WTC11 (cell line): ENCODE results near the gene CTTN. TPM values are rescaled to one million over a fixed set of nuclear protein-coding genes. Genes with fewer than 3 reads are reported as not detected.

Experiments used
- ATAC-seq: fragments of 200-7000 bp; cut with Tn5 transposase; 2 replicates; pipeline ENCODE4 v1.10.0; 2021; ENCODE audit warnings: mild to moderate bottlenecking, moderate library complexity
- CTCF ChIA-PET: fragments of 300-600 bp; sonication (Branson Sonifier 250); formaldehyde crosslinking; loops from one replicate; lab custom pipeline; 2021; ENCODE audit warnings: antibody characterized with exemption; lab: Charles Lee
- POLR2A ChIA-PET: fragments of 350-600 bp; sonication (Branson Sonifier 250); formaldehyde crosslinking; loops from one replicate; lab custom pipeline; 2021; ENCODE audit warnings: antibody characterized with exemption; lab: Charles Lee
- DNase-seq: peaks from one replicate; pipeline ENCODE4 v3.0.0; 2021; ENCODE audit warnings: low spot score
- H3K27ac Mint-ChIP-seq: 2 replicates; pipeline ENCODE4 v1.8.0; 2021; ENCODE audit warnings: mixed read lengths
- H3K27me3 Mint-ChIP-seq: 2 replicates; pipeline ENCODE4 v1.8.0; 2021; ENCODE audit warnings: low read depth, mild to moderate bottlenecking, moderate library complexity, mixed read lengths
- H3K36me3 Mint-ChIP-seq: 2 replicates; pipeline ENCODE4 v1.8.0; 2021; ENCODE audit warnings: mixed read lengths
- H3K4me1 Mint-ChIP-seq: 2 replicates; pipeline ENCODE4 v1.8.0; 2022; ENCODE audit warnings: mixed read lengths
- H3K4me3 Mint-ChIP-seq: 2 replicates; pipeline ENCODE4 v1.8.0; 2021; ENCODE audit warnings: mild to moderate bottlenecking, moderate library complexity, mixed read lengths
- H3K9me3 Mint-ChIP-seq: 2 replicates; pipeline ENCODE4 v1.8.0; 2021; ENCODE audit warnings: mixed read lengths
- AR ChIP-seq: fragments of 250-450 bp; sonication (Bioruptor Pico); IDR thresholded peaks from 2 replicates; pipeline ENCODE4 v1.9.0; 2021; ENCODE audit warnings: mild to moderate bottlenecking
- CBFB ChIP-seq: sonication (generic); formaldehyde crosslinking; IDR thresholded peaks from 2 replicates; pipeline ENCODE4 v1.8.1; 2022; ENCODE audit warnings: mild to moderate bottlenecking, low read depth, missing genetic modification reagents
- E2F4 ChIP-seq: sonication (generic); formaldehyde crosslinking; IDR thresholded peaks from 2 replicates; pipeline ENCODE4 v1.8.1; 2022; ENCODE audit warnings: low read depth, mild to moderate bottlenecking, moderate library complexity, missing genetic modification reagents, borderline replicate concordance
- FOXK1 ChIP-seq: sonication (generic); formaldehyde crosslinking; IDR thresholded peaks from 2 replicates; pipeline ENCODE4 v1.8.0; 2022; ENCODE audit warnings: mild to moderate bottlenecking, moderate library complexity, missing genetic modification reagents
- FOXP1 ChIP-seq: sonication (generic); formaldehyde crosslinking; IDR thresholded peaks from 2 replicates; pipeline ENCODE4 v1.8.0; 2022; ENCODE audit warnings: missing genetic modification reagents, mild to moderate bottlenecking, moderate library complexity, borderline replicate concordance
- HMGXB4 ChIP-seq: sonication (generic); formaldehyde crosslinking; IDR thresholded peaks from 2 replicates; pipeline ENCODE4 v1.8.1; 2023; ENCODE audit warnings: mild to moderate bottlenecking, moderate library complexity, missing genetic modification reagents
- IRF2 ChIP-seq: sonication (generic); formaldehyde crosslinking; IDR thresholded peaks from 2 replicates; pipeline ENCODE4 v1.8.0; 2022; ENCODE audit warnings: low read depth, missing genetic modification reagents, borderline replicate concordance
- JAZF1 ChIP-seq: fragments of 250-450 bp; sonication (Bioruptor Pico); IDR thresholded peaks from 2 replicates; pipeline ENCODE4 v1.9.0; 2021; ENCODE audit warnings: moderate library complexity, mild to moderate bottlenecking, inconsistent platforms
- MXD4 ChIP-seq: fragments of 250-450 bp; sonication (Bioruptor Pico); IDR thresholded peaks from 2 replicates; pipeline ENCODE4 v1.8.0; 2021; ENCODE audit warnings: mild to moderate bottlenecking, moderate library complexity, borderline replicate concordance
- NR1H2 ChIP-seq: sonication (generic); formaldehyde crosslinking; IDR thresholded peaks from 2 replicates; pipeline ENCODE4 v1.9.0; 2021; ENCODE audit warnings: mild to moderate bottlenecking, moderate library complexity, missing genetic modification reagents
- NR2C2 ChIP-seq: sonication (generic); formaldehyde crosslinking; IDR thresholded peaks from 2 replicates; pipeline ENCODE4 v1.8.0; 2022; ENCODE audit warnings: mild to moderate bottlenecking, missing genetic modification reagents
- NR3C1 ChIP-seq: sonication (generic); formaldehyde crosslinking; conservative IDR thresholded peaks from 2 replicates; pipeline ENCODE4 v1.8.1; 2023; ENCODE audit warnings: low read depth, mild to moderate bottlenecking, missing genetic modification reagents
- PRDM15 ChIP-seq: sonication (generic); formaldehyde crosslinking; IDR thresholded peaks from 2 replicates; pipeline ENCODE4 v1.8.0; 2022; ENCODE audit warnings: missing genetic modification reagents
- SMAD3 ChIP-seq: sonication (generic); formaldehyde crosslinking; IDR thresholded peaks from 2 replicates; pipeline ENCODE4 v1.8.0; 2022; ENCODE audit warnings: missing genetic modification reagents, mild to moderate bottlenecking, borderline replicate concordance
- SOX15 ChIP-seq: fragments of 250-450 bp; sonication (Bioruptor Pico); IDR thresholded peaks from 2 replicates; pipeline ENCODE4 v1.9.0; 2021; ENCODE audit warnings: mild to moderate bottlenecking
- TP53 ChIP-seq: sonication (generic); formaldehyde crosslinking; IDR thresholded peaks from 2 replicates; pipeline ENCODE4 v1.8.1; 2023; ENCODE audit warnings: mild to moderate bottlenecking, missing genetic modification reagents
- ZNF121 ChIP-seq: sonication (generic); formaldehyde crosslinking; IDR thresholded peaks from 2 replicates; pipeline ENCODE4 v1.8.0; 2023; ENCODE audit warnings: missing genetic modification reagents
- ZNF219 ChIP-seq: sonication (generic); formaldehyde crosslinking; IDR thresholded peaks from 2 replicates; pipeline ENCODE4 v1.8.0; 2023; ENCODE audit warnings: missing genetic modification reagents, mild to moderate bottlenecking, borderline replicate concordance
- total RNA-seq: library from RNA; stranded (reverse); gene quantifications from 3 replicates; pipeline ENCODE4 v1.2.3, GENCODE V29; 2021
- TF ChIP-seq, protein P1 (sequence below): sonication (generic); formaldehyde crosslinking; IDR thresholded peaks from 2 replicates; pipeline ENCODE4 v1.8.1; 2022; ENCODE audit warnings: mild to moderate bottlenecking, moderate library complexity, missing genetic modification reagents
- TF ChIP-seq, protein P2 (sequence below): sonication (generic); formaldehyde crosslinking; IDR thresholded peaks from 2 replicates; pipeline ENCODE4 v1.8.0; 2022; ENCODE audit warnings: mild to moderate bottlenecking, missing genetic modification reagents
- TF ChIP-seq, protein P3 (sequence below): fragments of 200-600 bp; IDR thresholded peaks from 2 replicates; pipeline ENCODE4 v1.8.0; 2022; ENCODE audit warnings: antibody characterized with exemption

The CTTN gene
- total RNA-seq, 1 experiment from 2014 or later = 281 TPM

- TF ChIP-seq HMGXB4 (CRISPR knock-in tag) (no peak), MXD4 (no peak), ZNF121 (CRISPR knock-in tag) (no peak), FOXK1 (CRISPR knock-in tag) (no peak), NR1H2 (CRISPR knock-in tag) (no peak)
- TF ChIP-seq, protein P1, sequence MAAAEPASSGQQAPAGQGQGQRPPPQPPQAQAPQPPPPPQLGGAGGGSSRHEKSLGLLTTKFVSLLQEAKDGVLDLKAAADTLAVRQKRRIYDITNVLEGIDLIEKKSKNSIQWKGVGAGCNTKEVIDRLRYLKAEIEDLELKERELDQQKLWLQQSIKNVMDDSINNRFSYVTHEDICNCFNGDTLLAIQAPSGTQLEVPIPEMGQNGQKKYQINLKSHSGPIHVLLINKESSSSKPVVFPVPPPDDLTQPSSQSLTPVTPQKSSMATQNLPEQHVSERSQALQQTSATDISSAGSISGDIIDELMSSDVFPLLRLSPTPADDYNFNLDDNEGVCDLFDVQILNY = no peak
Measured at GRCh38 chr11:70434813-70435278, 36.5 kb downstream of the CTTN start (continued).

GRCh38 chr11:70435361-70435760, 37.0 kb downstream of the CTTN start:
- Mint-ChIP-seq H3K27me3 (no peaks in the 10 kb centered on the region; the same call in 1 of the 2 replicates), H3K4me3 (no peak overlapping the region), H3K27ac (no peak overlapping the region), H3K9me3 (peaks cover 3% of the 10 kb centered on the region; the same call in 1 of the 2 replicates), H3K4me1 (peaks cover 8% of the 10 kb centered on the region), H3K36me3 (peaks cover 76% of the 10 kb centered on the region)
- TF ChIP-seq E2F4 (CRISPR knock-in tag) (no peak), PRDM15 (CRISPR knock-in tag) (no peak), TP53 (CRISPR knock-in tag) (no peak), FOXP1 (CRISPR knock-in tag) (no peak), SMAD3 (CRISPR knock-in tag) (no peak)
- TF ChIP-seq, protein P2, sequence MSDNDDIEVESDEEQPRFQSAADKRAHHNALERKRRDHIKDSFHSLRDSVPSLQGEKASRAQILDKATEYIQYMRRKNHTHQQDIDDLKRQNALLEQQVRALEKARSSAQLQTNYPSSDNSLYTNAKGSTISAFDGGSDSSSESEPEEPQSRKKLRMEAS (CRISPR knock-in tag) = no peak
- ChIA-PET CTCF (no interaction called here), POLR2A (no interaction called here)
- ATAC-seq = no peak
- DNase-seq = no peak

- no peak for ATAC-seq
- ChIA-PET CTCF (no interaction called here), POLR2A (no interaction called here)
- Mint-ChIP-seq H3K36me3 (peaks cover 70% of the 10 kb centered on the region), H3K4me1 (peaks cover 10% of the 10 kb centered on the region), H3K9me3 (peaks cover 3% of the 10 kb centered on the region; the same call in 1 of the 2 replicates), H3K4me3 (no peak overlapping the region), H3K27me3 (no peaks in the 10 kb centered on the region; the same call in 1 of the 2 replicates), H3K27ac (peak overlapping the region; percentile 79; the same call in 1 of the 2 replicates)
- no peak for DNase-seq
- TF ChIP-seq SOX15 (CRISPR knock-in tag) (no peak), AR (CRISPR knock-in tag) (no peak), NR2C2 (CRISPR knock-in tag) (no peak), ZNF121 (CRISPR knock-in tag) (no peak), JAZF1 (CRISPR knock-in tag) (no peak), CBFB (CRISPR knock-in tag) (no peak), NR3C1 (CRISPR knock-in tag) (no peak), IRF2 (CRISPR knock-in tag) (no peak), ZNF219 (CRISPR knock-in tag) (no peak)
- TF ChIP-seq, protein P3, sequence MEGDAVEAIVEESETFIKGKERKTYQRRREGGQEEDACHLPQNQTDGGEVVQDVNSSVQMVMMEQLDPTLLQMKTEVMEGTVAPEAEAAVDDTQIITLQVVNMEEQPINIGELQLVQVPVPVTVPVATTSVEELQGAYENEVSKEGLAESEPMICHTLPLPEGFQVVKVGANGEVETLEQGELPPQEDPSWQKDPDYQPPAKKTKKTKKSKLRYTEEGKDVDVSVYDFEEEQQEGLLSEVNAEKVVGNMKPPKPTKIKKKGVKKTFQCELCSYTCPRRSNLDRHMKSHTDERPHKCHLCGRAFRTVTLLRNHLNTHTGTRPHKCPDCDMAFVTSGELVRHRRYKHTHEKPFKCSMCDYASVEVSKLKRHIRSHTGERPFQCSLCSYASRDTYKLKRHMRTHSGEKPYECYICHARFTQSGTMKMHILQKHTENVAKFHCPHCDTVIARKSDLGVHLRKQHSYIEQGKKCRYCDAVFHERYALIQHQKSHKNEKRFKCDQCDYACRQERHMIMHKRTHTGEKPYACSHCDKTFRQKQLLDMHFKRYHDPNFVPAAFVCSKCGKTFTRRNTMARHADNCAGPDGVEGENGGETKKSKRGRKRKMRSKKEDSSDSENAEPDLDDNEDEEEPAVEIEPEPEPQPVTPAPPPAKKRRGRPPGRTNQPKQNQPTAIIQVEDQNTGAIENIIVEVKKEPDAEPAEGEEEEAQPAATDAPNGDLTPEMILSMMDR = no peak
Measured at GRCh38 chr11:70435765-70436500, 37.6 kb downstream of the CTTN start.
